Uterus (tissue), 2 donors: Measurements from ENCODE around the gene ACKR4.

Source experiments
- POLR2A ChIP-seq, 2 donors: fragments of 450-650 bp; IDR thresholded peaks; one replicate each; pipeline ENCODE4 v1.6.1; 2016; ENCODE audit warnings: antibody characterized with exemption in 2 of 2, mild to moderate bottlenecking in 1 of 2, moderate library complexity in 1 of 2
- TF ChIP-seq, protein P1 (sequence below), 4 experiments: fragments of 200-600 bp in 2 of 4; fragments of 450-650 bp in 2 of 4; sonication (generic) in 2 of 4; IDR thresholded peaks; one replicate each; pipeline ENCODE4 v1.5.1; 2016 to 2019; ENCODE audit warnings: antibody characterized with exemption in 4 of 4, mild to moderate bottlenecking in 2 of 4, moderate library complexity in 1 of 4

DNA sequence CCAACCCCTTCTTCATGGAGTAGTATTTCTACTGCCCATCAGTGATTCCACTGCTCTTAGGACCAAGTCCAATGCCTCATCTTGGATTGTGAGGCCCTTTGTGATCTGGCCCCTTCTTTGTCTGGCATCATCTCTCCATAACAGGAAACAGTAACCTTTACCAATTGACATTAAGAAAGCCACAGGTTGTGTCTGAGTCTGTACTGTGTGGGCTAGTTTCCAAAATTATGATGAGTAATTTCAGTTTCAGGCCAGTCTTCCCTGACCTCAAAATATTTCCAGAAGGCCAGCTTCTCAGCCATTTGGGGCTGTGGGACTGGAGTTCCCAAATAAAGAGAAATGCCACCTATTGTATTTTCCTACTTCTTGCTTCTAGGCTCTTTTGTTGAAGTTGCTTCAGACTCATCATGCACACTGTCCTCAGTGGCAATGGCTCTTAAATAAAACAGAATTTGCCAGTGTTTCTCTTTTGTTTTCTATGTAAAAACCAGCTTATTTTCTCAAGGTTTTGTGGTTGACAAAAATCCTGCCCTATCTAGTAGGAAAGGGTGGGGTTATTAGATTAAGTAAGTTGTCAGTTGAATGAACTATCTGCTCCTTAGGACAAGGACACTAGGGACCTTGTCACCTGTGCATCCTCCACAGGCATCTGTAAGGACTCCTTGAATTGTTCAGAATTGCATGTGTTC is 47.0 kb upstream of the ACKR4 start:
- no peak for TF ChIP-seq POLR2A (IDR thresholded peaks at IDR 0.05)
- TF ChIP-seq, protein P1, sequence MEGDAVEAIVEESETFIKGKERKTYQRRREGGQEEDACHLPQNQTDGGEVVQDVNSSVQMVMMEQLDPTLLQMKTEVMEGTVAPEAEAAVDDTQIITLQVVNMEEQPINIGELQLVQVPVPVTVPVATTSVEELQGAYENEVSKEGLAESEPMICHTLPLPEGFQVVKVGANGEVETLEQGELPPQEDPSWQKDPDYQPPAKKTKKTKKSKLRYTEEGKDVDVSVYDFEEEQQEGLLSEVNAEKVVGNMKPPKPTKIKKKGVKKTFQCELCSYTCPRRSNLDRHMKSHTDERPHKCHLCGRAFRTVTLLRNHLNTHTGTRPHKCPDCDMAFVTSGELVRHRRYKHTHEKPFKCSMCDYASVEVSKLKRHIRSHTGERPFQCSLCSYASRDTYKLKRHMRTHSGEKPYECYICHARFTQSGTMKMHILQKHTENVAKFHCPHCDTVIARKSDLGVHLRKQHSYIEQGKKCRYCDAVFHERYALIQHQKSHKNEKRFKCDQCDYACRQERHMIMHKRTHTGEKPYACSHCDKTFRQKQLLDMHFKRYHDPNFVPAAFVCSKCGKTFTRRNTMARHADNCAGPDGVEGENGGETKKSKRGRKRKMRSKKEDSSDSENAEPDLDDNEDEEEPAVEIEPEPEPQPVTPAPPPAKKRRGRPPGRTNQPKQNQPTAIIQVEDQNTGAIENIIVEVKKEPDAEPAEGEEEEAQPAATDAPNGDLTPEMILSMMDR (IDR thresholded peaks at IDR 0.05): no peak
